IMR-90 (cell line): ENCODE data around the gene LRRC8C. TPM values are rescaled to one million over a fixed set of nuclear protein-coding genes. Genes with fewer than 3 reads are reported as not detected.

ENCODE experiments used
- ATAC-seq: fragments of 200-7000 bp; cut with Tn5 transposase; 2 replicates; pipeline ENCODE4 v1.9.1; 2020; ENCODE audit warnings: low read depth, mild to moderate bottlenecking, moderate library complexity
- BruUV-seq: library from RNA; stranded (reverse); fragments of 400-500 nt; replicated peaks from 2 replicates; lab custom pipeline; 2021; lab: Mats Ljungman, UMichigan
- CTCF ChIA-PET: fragments of 300-600 bp; formaldehyde crosslinking; extraction: SDS; loops from one replicate; lab custom pipeline; 2021; ENCODE audit warnings: antibody characterized with exemption; lab: Yijun Ruan, JAX
- POLR2A ChIA-PET: fragments of 300-600 bp; sonication (Branson Sonifier 250); formaldehyde crosslinking; loops from one replicate; lab custom pipeline; 2022; ENCODE audit warnings: antibody characterized with exemption; ENCODE audit not compliant: unreplicated experiment; lab: Charles Lee
- DNase-seq: peaks from one replicate; pipeline ENCODE4 v3.0.0; 2013
- H2AFZ ChIP-seq: replicated peaks from 2 replicates; pipeline ENCODE3; 2013; ENCODE audit warnings: low read length, mild to moderate bottlenecking; ENCODE audit not compliant: poor library complexity
- H2AK5ac ChIP-seq: 2 replicates; pipeline ENCODE4 v1.6.1; 2013; ENCODE audit warnings: low read depth, low read length, inconsistent platforms
- H2AK9ac ChIP-seq: replicated peaks from 2 replicates; pipeline ENCODE3; 2013; ENCODE audit warnings: mild to moderate bottlenecking, low read depth, low read length, moderate library complexity; ENCODE audit not compliant: poor library complexity
- H2BK120ac ChIP-seq: 2 replicates; pipeline ENCODE4 v1.6.1; 2013; ENCODE audit warnings: low read depth, low read length, inconsistent platforms
- H2BK15ac ChIP-seq: 3 replicates; pipeline ENCODE4 v1.6.1; 2013; ENCODE audit warnings: low read depth, low read length, inconsistent platforms
- H2BK20ac ChIP-seq: 2 replicates; pipeline ENCODE4 v1.6.1; 2013; ENCODE audit warnings: low read depth, mild to moderate bottlenecking, inconsistent platforms, low read length, moderate library complexity
- H2BK5ac ChIP-seq: 2 replicates; pipeline ENCODE4 v1.6.1; 2013; ENCODE audit warnings: mild to moderate bottlenecking, low read depth, low read length, inconsistent platforms; ENCODE audit not compliant: poor library complexity, severe bottlenecking
- H3K14ac ChIP-seq: replicated peaks from 2 replicates; pipeline ENCODE4 v1.6.1; 2013; ENCODE audit warnings: low read depth, low read length, inconsistent platforms
- H3K18ac ChIP-seq: 2 replicates; pipeline ENCODE4 v1.6.1; 2013; ENCODE audit warnings: low read depth, low read length, control low read depth
- H3K23ac ChIP-seq: 2 replicates; pipeline ENCODE4 v1.6.1; 2013; ENCODE audit warnings: low read depth, low read length, inconsistent platforms
- H3K27ac ChIP-seq: 2 replicates; pipeline ENCODE4 v1.5.1; 2013; ENCODE audit warnings: mild to moderate bottlenecking, control low read depth, low read length; ENCODE audit not compliant: insufficient read depth
- H3K27me3 ChIP-seq: 2 replicates; pipeline ENCODE4 v1.6.1; 2013; ENCODE audit warnings: low read length; ENCODE audit not compliant: control insufficient read depth, insufficient read depth
- H3K36me3 ChIP-seq: 2 replicates; pipeline ENCODE4 v1.6.1; 2013; ENCODE audit warnings: low read length, mixed read lengths; ENCODE audit not compliant: control insufficient read depth, insufficient read depth
- H3K4ac ChIP-seq: 2 replicates; pipeline ENCODE4 v1.6.1; 2013; ENCODE audit warnings: low read depth, low read length, inconsistent platforms
- H3K4me1 ChIP-seq: 2 replicates; pipeline ENCODE4 v1.6.1; 2013; ENCODE audit warnings: low read length, mixed read lengths; ENCODE audit not compliant: control insufficient read depth, insufficient read depth
- H3K4me2 ChIP-seq: 2 replicates; pipeline ENCODE4 v1.6.1; 2013; ENCODE audit warnings: low read depth, mild to moderate bottlenecking, control low read depth, low read length, moderate library complexity
- H3K4me3 ChIP-seq: 2 replicates; pipeline ENCODE4 v1.5.1; 2013; ENCODE audit warnings: low read depth, mild to moderate bottlenecking, control low read depth, low read length, moderate library complexity; ENCODE audit not compliant: insufficient read depth
- H3K56ac ChIP-seq: 2 replicates; pipeline ENCODE4 v1.6.1; 2013; ENCODE audit warnings: low read length, inconsistent platforms; ENCODE audit not compliant: insufficient read depth; ENCODE audit errors: extremely low read depth
- H3K79me1 ChIP-seq, 2 experiments: 2 replicates each; pipeline ENCODE4 v1.6.1; 2013; ENCODE audit warnings: low read length in 2 of 2, inconsistent platforms in 1 of 2, low read depth in 1 of 2
- H3K9ac ChIP-seq: 2 replicates; pipeline ENCODE4 v1.6.1; 2013; ENCODE audit warnings: low read depth, low read length, control low read depth
- H3K9me1 ChIP-seq: 2 replicates; pipeline ENCODE4 v1.6.1; 2013; ENCODE audit warnings: low read length, inconsistent platforms; ENCODE audit not compliant: insufficient read depth
- H3K9me3 ChIP-seq: 2 replicates; pipeline ENCODE4 v1.6.1; 2013; ENCODE audit warnings: low read length; ENCODE audit not compliant: control insufficient read depth, insufficient read depth
- H4K20me1 ChIP-seq: 2 replicates; pipeline ENCODE4 v1.6.1; 2013; ENCODE audit warnings: low read length, inconsistent platforms; ENCODE audit not compliant: insufficient read depth
- H4K5ac ChIP-seq: 2 replicates; pipeline ENCODE4 v1.6.1; 2013; ENCODE audit warnings: mild to moderate bottlenecking, low read depth, low read length, control low read depth
- H4K8ac ChIP-seq, 2 experiments: 2 replicates each; pipeline ENCODE4 v1.6.1; 2013; ENCODE audit warnings: low read depth in 2 of 2, low read length in 2 of 2, control low read depth in 1 of 2, inconsistent platforms in 1 of 2
- H4K91ac ChIP-seq: 2 replicates; pipeline ENCODE4 v1.6.1; 2013; ENCODE audit warnings: low read depth, low read length, inconsistent platforms; ENCODE audit not compliant: insufficient read depth
- ELK1 ChIP-seq: fragments of 150-350 bp; IDR thresholded peaks from 2 replicates; pipeline ENCODE4 v1.6.1; 2016; ENCODE audit warnings: low read depth, mild to moderate bottlenecking, low read length, moderate library complexity, borderline replicate concordance
- FOS ChIP-seq: fragments of 150-350 bp; IDR thresholded peaks from 2 replicates; pipeline ENCODE4 v1.6.1; 2016; ENCODE audit warnings: low read depth, low read length
- MXI1 ChIP-seq: IDR thresholded peaks from 2 replicates; pipeline ENCODE4 v1.6.1; 2012; ENCODE audit warnings: low read depth, mild to moderate bottlenecking, low read length, moderate library complexity, borderline replicate concordance
- NFE2L2 ChIP-seq: fragments of 150-350 bp; IDR thresholded peaks from 2 replicates; pipeline ENCODE4 v1.6.1; 2016; ENCODE audit warnings: low read depth, mild to moderate bottlenecking, low read length
- RAD21 ChIP-seq: IDR thresholded peaks from 2 replicates; pipeline ENCODE4 v1.6.1; 2012; ENCODE audit warnings: low read length, improper control_type of control experiment
- RCOR1 ChIP-seq: IDR thresholded peaks from 2 replicates; pipeline ENCODE4 v1.6.1; 2012; ENCODE audit warnings: mild to moderate bottlenecking, low read length, improper control_type of control experiment; ENCODE audit not compliant: insufficient replicate concordance
- RFX5 ChIP-seq: IDR thresholded peaks from 2 replicates; pipeline ENCODE4 v1.8.0; 2012; ENCODE audit warnings: low read depth, mild to moderate bottlenecking, low read length, moderate library complexity
- SMC3 ChIP-seq: fragments of 150-350 bp; IDR thresholded peaks from 2 replicates; pipeline ENCODE4 v1.6.1; 2016; ENCODE audit warnings: low read depth, mild to moderate bottlenecking, antibody characterized with exemption, low read length, moderate library complexity
- WGBS, 2 experiments: methylation state at CpG; one replicate each; pipeline versions ENCODE4 v1.1.5 to v1.1.7; 2013; ENCODE audit warnings: missing lambda C conversion rate in 2 of 2; ENCODE audit not compliant: insufficient read length in 1 of 2; ENCODE audit errors: extremely low coverage in 2 of 2; 5-methylcytosine and 5-hydroxymethylcytosine counted together
- dilution Hi-C: fragments of 300-500 bp; cut with HindIII; formaldehyde crosslinking; loops from one replicate; pipeline ENCODE4 v1.14.3; 2018; ENCODE audit warnings: low sequenced_read_pairs; ENCODE audit not compliant: unreplicated experiment
- in situ Hi-C: fragments of 300-500 bp; cut with MboI; formaldehyde crosslinking; loops from 3 replicates; pipeline ENCODE4 v1.14.3; 2019; ENCODE audit warnings: low sequenced_read_pairs, inconsistent platforms, mixed read lengths
- intact Hi-C: fragments of 100-400 bp; cut with micrococcal nuclease; formaldehyde crosslinking; loops from 2 replicates; pipeline ENCODE4 v1.10.0; 2022
- polyA plus RNA-seq, 3 experiments: library from polyadenylated mRNA; depleted of rRNA; stranded (reverse); fragments of >200 nt; gene quantifications; 2 replicates each; pipeline ENCODE4 v1.2.3, GENCODE V29; 2012; ENCODE audit warnings: low replicate concordance in 1 of 3
- total RNA-seq: library from RNA; depleted of rRNA; stranded (reverse); fragments of >200 nt; gene quantifications from 2 replicates; pipeline ENCODE4 v1.2.3, GENCODE V29; 2012
- TF ChIP-seq, protein P1 (sequence below): fragments of 150-350 bp; IDR thresholded peaks from 2 replicates; pipeline ENCODE4 v1.6.1; 2017; ENCODE audit warnings: mild to moderate bottlenecking, antibody characterized with exemption, low read length, low read depth

Gene LRRC8C
- total and polyA plus RNA-seq, 2 of the 4 experiments (the other 2 are of a cell fraction), result 6.5 to 12.9 TPM

DNA sequence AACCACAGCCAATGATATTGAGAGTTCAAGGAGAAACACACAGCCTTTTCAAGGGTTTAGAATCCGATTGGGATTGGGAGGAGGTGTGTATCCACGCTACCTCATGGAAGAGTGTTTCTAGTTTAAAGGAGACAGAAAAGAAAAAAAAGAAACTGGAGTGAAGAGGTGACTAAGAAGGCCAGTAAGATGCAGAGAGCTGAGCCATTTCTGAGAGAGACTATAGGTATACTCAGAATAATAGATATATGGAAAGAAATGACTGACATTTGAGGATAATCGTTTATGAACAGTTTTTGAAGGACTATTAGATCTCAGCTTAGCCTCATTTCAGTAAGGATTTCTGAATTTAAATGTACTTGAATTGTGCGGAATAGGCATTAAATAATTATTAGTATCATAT is 42.8 kb downstream of the LRRC8C start:
- Histone ChIP-seq H4K20me1 (peaks cover 27% of the 10 kb centered on the region), H3K14ac (no peak overlapping the region), H2BK5ac (no peak overlapping the region), H2AK5ac (no peak overlapping the region), H2BK15ac (no peak overlapping the region), H3K9me3 (no peaks in the 10 kb centered on the region), H3K4ac (no peak overlapping the region), H2BK20ac (no peak overlapping the region), H3K36me3 (no peaks in the 10 kb centered on the region), H2AFZ (no peak overlapping the region), H3K27me3 (no peaks in the 10 kb centered on the region), H3K27ac (no peak overlapping the region), H4K5ac (no peak overlapping the region), H3K79me1 (peaks cover 32 to 60% of the 10 kb centered on the region in 2 experiments), H4K8ac (no peak overlapping the region), H2AK9ac (no peak overlapping the region), H3K4me2 (no peak overlapping the region), H2BK120ac (no peak overlapping the region), H3K4me3 (no peak overlapping the region), H3K9me1 (peaks cover 5% of the 10 kb centered on the region; the same call in 1 of the 2 replicates), H3K56ac (no peak overlapping the region), H3K4me1 (peaks cover 2% of the 10 kb centered on the region; the same call in 1 of the 2 replicates), H4K91ac (no peak overlapping the region), H3K23ac (no peak overlapping the region), H3K18ac (no peak overlapping the region), H3K9ac (no peak overlapping the region)
- DNase-seq (no peak), ATAC-seq (no peak)
- WGBS, 2 experiments, result 100% methylated on average over 1 of the region's 4 CpGs; no CpG with 5 or more reads in 1 of the 2 experiments
- in situ Hi-C loops, result no loop called here
- CTCF ChIA-PET, result interaction anchor here (1.4 kb wide), 1 partner anchor 16 kb away, joined by 3 read pairs; no protein-coding TSS in a partner anchor
- intact Hi-C loops, result no loop called here
- TF ChIP-seq RAD21, result no peak
- no peak for TF ChIP-seq ELK1
- no peak for TF ChIP-seq RCOR1
- no peak for TF ChIP-seq NFE2L2
- no peak for TF ChIP-seq SMC3
- no peak for TF ChIP-seq FOS
- TF ChIP-seq MXI1, result no peak
- TF ChIP-seq, protein P1, sequence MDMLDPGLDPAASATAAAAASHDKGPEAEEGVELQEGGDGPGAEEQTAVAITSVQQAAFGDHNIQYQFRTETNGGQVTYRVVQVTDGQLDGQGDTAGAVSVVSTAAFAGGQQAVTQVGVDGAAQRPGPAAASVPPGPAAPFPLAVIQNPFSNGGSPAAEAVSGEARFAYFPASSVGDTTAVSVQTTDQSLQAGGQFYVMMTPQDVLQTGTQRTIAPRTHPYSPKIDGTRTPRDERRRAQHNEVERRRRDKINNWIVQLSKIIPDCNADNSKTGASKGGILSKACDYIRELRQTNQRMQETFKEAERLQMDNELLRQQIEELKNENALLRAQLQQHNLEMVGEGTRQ, result no peak
- no peak for TF ChIP-seq RFX5
- no TSS peak for BruUV-seq
- dilution Hi-C loops, result no loop called here
- POLR2A ChIA-PET, result no interaction called here
